ENCODE results near the gene ZNF561. TPM values are rescaled to one million over a fixed set of nuclear protein-coding genes. Genes with fewer than 3 reads are reported as not detected.

The ZNF561 gene
- 20.2 and 27.9 TPM in 2 replicates for total RNA-seq

DNA sequence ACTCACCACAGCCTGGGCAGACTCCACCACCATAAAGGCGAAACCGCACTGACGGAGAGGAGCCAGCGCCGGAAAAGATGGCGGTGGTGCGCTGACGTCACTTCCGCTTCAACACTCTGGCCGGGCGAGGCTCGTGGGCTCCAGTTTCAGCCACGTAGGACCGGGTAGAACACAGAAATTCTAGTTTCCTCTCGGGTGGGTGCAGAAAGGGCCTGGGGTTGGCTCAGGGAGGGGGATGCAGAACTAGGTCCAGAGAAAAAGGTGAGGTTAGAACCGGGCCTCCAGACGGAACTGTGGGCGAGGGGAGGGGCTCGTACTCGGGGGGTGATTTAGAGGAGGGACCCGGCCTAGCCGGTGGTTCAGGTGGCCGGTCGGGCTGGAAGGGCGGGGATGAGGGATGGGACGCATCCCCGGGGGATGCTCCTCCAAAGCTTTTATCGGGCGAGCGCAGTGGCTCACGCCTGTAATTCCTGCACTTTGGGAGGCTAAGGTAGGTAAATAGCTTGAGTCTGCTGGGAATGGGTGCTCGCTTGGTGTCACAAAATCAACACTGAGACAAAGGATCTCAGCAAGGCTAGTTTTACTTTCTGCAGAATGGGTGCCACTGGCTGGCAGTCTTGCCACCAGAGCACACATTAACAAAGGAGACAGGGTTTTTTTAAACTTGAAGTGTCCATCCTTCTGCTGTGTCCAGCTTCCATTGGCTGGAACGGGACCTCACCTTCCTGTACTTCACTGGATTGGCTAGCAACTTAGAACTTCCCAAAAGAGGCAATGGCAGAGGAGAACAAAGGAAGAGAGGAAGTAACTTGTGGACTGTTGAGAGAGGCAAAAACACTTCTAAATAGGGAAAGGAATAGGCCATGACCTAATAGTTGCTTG lies at the start of gene ZNF561:
Gene ZNF561 (minus strand): TSS at position 77 of the 882 bp plus-strand sequence. CDS start 1,776 bp downstream, outside the sequence.

DNA sequence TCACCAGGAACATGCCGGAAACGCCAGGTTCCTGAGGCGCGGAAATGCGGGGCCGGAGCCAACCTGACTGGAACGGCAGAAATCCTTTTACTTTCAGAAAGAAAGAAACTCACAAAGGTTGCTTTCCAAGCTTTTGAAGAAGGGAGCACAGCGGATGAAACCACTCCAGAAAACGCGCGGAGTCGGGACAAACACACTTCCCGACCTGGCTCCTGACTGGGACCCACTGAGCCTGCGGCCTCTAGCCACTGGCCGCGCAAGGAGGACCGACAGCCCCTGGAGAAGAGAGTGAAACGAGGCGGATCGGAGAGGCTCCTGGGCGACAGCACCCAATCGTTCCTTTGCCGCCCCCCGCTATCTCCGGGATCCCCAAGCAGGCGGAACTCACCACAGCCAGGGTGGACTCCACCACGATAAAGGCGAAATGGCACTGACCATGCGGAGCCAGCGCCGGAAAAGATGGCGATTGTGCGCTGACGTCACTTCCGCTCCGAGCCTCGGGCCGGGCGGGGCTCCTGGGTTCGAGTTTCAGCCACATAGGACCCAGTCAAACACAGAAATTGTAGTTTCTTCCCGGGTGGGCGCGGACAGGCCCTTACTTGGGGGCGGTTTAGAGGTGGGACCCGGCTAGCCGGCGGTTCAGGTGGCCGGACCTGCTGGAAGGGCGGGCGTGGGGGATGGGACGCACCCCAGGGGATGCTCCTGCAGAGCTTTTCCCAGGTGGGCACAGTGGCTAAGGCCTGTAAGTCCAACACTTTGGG lies 36.8 kb downstream of the ZNF561 start, which contains the start of gene ZNF121:
Gene ZNF121 (minus strand): TSS at position 432 of the 761 bp plus-strand sequence. CDS start 16,407 bp downstream, outside the sequence.

Other genes starting within 250 kb of the ZNF561 start
- 11.9 and 13.7 TPM in 2 replicates for gene ZNF266, start 185.7 kb downstream of the ZNF561 start, total RNA-seq
- gene ZNF560, start 122.6 kb downstream of the ZNF561 start, total RNA-seq: not detected in 2 replicates
- 15.3 and 15.5 TPM in 2 replicates for gene ZNF426, start 82.6 kb downstream of the ZNF561 start, total RNA-seq
- 16.8 and 19.4 TPM in 2 replicates for gene ZNF121, start 36.7 kb downstream of the ZNF561 start, total RNA-seq
- gene ZNF562, start 53.9 kb upstream of the ZNF561 start, total RNA-seq: 12.3 and 16.3 TPM in 2 replicates
- gene ZNF846, start 147.5 kb upstream of the ZNF561 start, total RNA-seq: 12.7 and 16.9 TPM in 2 replicates
- gene FBXL12, start 197.8 kb upstream of the ZNF561 start, total RNA-seq: 20.6 and 21.6 TPM in 2 replicates
- 516 and 622 TPM in 2 replicates for gene UBL5, start 206.7 kb upstream of the ZNF561 start, total RNA-seq
- 37.7 and 46.6 TPM in 2 replicates for gene PIN1, start 214.1 kb upstream of the ZNF561 start, total RNA-seq

Data from cardiac ventricle fibroblast (primary cell).